Fibroblast of skin of right biceps (primary cell): ENCODE results near the gene WNT10A.
"Not testable (repeated sequence)": the region's sequence is repeated elsewhere in the genome, so short reads cannot be mapped to it uniquely, and the experiment has no call there.

ENCODE experiments used
- DNase-seq: peaks from one replicate; pipeline ENCODE4 v3.0.0-alpha.2; 2013

WNT10A gene

DNA sequence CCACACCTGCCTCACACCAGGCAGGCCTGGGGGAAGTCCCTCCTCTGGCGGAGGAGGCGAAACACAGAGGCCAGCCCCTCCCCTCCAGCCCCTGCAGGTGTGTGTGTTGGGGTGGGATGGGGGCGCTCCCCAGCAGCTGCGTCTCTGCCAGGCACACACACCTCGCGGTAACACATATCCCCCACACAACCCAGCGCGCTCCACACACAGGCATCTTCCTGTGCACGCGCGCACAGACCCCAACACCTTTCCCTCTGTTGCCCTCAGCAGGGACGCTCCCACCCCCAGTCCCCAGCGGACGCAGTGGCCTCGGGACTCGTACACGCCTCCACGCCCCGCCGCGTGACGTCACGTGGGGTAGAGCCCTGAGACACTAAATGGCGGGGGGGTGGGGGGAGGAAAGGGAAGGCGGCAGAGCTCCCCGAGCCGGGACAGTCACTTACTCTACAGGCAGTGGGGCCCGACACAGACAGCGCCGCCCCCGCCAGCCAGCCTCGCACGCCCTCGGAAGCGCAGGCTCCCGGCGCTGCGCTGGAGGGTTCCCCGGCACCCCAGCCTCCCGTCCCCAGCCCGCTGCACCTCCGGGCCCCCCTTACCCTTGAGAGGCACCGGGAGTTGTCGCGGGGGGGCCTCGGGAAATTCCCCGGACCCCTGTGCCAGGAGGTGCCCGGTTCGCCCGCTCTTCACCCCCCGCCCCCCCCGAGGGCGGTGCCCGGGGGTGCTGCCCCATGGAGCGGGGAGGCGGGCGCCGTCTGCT lies at the start of gene WNT10A:
Gene WNT10A (plus strand): TSS at position 751 of the 757 bp plus-strand sequence. CDS start 144 bp downstream, outside the sequence.
- no peak for DNase-seq

DNA sequence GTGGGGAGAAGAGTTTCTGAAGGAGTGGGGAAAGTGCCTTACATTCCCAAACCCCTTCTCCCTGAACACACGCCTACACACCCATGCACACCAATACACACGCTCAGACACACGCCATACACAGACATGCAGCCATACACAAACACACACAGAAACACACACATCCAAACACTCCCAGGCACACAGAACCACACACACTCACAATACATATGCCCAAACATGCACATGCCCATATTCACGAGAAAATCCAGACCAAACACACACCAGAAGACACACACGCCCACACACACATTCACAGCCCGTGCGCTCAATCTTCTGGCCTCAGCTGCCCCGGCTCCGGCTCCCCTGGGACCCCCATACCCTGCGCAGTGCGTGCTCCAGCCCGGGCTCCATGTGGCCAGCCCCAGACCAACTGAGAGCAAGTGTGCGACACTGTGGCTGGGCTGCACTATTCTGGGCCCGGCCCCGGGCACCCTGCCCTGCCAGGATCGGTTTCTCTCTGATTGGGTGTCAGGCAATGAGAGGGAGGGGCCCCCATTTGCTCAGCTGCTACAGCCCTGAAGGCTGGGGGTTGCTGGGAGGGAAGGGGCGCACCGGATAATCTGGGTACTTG lies 49.2 kb upstream of the WNT10A start, which contains the start of gene PRKAG3:
Gene PRKAG3 (minus strand): TSS at position 426 of the 613 bp plus-strand sequence.
- DNase-seq: no peak

DNA sequence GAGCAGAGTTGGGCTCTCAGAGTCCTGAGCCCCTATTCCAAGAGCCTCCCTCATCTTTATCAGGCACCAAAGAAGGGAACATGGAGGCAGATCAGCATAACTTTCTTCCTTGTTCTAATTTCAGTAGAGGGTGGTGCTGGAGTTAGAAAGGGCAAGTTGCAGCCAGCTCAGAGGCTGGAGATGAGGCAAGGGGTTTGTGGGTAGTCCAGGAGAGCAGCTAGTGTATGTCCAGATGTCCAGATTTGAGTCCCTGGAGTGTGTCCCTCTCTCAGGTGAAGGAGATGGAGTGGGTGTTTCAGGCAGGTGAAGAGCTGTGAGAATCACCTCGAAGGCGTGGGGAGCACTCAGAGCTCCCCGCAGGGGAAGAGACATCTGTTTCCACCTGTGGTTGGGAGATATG lies 48.6 kb upstream of the WNT10A start:
- DNase-seq: no peak

DNA sequence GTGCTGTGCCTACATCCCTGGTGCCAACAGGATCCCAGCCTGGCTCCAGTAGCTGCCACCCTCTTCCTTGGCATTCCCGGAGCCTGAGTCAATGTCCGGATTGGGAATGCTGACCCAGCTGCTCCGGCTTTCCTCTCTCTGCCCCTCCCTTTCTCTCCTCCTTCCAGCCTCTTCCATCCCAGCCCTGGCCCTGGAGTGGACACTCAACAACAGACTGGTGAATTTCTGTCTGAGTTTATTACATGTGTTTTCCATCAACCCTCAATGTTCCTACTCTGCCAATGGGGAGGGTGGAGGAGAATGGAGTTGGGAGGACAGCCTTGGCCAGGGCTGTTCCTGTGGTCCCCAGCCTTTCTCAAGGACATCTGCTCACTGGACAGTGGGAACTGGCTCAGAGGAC lies 48.1 kb upstream of the WNT10A start:
- DNase-seq: no peak

DNA sequence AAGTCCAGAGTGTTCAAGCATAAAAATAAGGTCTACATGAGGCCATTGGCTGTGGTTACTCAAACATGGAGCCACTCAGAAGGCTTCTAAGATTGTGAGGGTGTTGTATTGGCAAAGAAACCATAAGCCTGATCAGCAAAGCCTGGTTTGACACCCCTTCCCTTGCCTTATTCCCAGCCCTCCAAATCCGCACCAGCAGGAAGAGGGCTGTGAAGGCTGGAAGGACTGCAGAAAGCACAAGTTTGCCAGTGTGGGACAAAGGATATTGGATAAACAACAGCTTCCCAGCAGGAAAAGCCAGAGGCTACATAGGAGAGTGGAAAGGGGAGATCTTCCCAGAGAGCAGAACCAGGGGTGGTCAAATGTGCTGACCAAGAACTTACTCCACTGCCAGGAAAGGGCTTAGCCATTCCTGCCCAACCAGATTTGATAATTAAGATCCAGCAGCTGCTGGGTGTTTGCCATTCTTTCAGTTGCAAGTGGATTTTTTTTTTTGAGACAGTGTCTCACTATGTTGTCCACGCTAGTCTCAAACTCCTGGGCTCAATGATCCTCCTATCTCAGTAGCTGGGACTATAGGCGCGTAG lies 47.5 kb upstream of the WNT10A start:
- no peak for DNase-seq

DNA sequence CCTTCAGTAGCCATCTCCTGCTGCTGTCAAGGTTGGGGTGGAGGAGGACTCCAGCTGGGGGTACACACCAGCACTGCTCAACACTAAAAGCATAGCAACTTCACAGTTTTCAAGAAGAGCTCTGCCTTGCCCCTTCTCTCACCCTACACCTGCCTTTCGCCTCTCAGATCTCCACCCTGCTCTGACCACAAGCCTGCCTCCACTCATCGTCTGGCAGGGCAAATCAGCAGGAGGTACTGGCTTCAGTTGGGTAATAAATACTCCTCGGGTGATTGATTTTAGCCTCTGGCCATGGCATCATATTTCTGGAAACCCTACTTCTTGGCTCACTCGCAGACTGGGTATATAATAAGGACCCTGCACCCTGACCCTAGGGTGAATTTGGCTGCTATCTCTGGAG lies 46.0 kb upstream of the WNT10A start:
- DNase-seq: no peak

DNA sequence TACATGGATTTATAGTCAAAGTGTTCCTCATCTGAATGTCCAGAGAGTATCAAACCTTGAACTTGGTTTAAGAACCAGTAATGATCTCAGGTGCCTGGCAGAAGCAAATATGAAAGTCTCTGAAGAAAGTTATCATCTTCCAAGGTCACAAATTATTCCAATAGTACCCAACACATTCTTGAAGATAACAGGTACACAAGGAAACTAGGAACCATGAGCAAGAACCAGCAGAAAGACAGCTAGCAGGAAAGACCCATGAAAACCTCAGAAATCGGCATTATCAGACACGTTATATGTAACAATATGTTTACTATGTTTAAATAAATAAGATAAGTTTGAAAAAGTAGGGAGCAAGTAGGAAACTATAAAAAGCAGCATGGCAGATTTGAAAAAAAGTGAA lies 43.2 kb upstream of the WNT10A start:
- no peak for DNase-seq

DNA sequence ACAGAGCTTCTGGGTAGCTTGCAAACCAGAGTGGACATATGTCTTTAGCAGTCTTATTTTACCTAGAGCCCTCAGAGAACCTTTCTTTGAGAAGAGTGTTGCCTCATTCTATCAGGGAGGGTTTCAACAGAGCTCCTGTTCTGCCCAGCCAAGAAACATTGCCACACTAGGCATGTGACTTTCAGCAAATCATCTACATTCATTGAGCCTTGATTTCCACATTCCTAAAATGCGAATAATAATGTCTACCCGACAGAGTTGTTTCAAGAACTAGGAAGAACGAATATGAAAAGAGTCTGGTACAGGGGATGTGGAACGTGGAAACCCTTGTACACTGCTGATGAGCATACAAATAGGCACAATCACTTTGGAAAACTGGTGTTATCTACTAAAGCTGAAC lies 41.2 kb upstream of the WNT10A start:
- peak; percentile 65 for DNase-seq

DNA sequence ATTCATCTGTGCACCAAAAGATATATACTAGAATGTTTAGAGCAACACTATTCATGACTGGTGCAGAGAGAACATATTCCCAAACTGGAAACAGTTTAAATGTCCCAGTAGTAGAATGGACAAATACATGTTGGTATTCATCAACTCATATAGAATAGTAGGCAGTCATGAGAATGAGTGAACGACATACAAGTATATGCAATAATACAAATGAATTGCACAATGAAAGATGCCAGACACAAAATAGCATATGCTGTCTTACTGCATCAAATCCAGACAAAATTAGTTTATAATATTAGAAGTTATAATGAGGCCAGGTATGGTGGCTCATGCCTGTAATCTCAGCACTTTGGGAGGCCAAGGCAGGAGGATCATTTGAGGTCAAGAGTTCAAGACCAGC lies 40.8 kb upstream of the WNT10A start:
- no peak for DNase-seq

DNA sequence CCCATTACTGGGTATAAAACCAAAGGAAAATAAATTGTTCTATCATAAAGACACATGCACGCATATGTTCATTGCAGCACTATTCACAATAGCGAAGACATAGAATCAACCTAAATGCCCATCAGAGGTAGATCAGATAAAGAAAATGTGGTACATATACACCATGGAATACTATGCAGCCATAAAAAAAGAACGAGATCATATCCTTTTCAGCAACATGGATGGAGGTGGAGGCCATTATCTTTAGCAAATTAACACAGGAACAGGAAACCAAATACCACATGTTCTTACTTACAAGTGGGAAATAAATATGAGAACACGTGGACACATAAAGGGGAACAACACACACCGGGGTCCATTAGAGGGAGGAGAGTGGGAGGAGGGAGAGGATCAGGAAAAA lies 36.3 kb upstream of the WNT10A start:
- DNase-seq: not testable (repeated sequence)

DNA sequence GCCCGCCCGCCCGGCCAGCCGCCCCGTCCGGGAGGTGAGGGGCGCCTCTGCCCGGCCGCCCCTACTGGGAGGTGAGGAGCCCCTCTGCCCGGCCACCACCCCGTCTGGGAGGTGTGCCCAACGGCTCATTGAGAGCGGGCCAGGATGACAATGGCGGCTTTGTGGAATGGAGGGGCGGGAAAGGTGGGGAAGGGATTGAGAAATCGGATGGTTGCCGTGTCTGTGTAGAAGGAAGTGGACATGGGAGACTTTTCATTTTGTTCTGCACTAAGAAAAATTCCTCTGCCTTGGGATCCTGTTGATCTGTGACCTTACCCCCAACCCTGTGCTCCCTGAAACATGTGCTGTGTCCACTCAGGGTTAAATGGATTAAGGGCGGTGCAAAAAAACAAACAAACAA lies 33.7 kb upstream of the WNT10A start:
- DNase-seq: not testable (repeated sequence)

DNA sequence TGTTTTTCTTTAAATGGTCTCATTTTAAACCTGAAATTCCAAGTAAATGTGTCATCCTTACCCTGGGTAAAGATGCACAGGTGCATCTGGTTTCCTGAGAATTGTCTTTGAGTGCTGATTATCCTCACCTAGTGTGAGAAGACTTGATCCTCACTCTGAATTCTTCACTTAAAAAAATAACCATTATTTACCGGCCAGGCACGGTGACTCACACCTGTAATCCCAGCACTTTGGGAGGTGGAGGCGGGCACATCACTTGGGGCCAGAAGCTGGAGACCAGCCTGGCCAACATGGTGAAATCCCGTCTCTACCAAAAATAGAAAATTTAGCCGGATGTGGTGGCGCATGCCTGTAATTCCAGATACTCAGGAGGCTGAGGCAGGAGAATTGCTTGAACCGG lies 30.9 kb upstream of the WNT10A start:
- DNase-seq: no peak

DNA sequence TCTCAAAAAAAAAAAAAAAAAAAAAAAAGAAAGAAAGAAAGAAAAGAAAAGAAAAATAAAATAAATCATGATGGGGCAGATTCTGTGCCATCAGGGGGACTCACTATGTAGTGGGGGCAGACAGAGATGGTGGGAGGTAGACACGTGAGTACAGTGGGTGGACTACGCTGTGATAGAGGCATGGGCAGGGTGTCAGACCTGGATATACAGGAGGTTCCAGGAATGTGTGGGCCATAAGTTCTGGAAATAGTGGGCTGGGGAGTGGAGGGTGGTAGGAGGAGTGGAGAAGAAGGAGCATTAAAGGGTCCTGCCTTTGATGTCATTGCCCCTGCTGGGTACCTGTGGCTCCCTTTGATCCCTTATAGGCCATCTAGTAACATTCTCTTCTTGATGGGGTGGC lies 29.9 kb upstream of the WNT10A start:
- DNase-seq: no peak

DNA sequence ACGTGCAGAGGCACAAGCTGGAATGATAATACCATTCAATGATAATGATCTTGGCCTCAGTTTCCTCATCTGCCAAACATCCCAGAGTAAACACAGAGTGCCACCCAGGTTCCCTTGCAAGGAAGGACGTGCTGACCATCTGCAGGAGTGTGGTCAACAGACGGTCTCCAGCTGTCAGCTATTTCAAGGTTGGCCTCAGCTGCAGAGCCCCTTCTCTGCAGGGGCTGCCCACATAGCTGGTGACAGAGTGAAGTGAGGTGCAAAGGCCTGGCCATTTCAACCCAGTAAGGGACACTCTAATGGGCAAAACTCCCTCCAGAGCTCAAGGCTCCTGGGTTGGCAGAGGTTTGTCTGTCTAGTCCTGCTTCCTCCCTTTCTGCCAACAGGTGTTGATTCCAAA lies 29.4 kb upstream of the WNT10A start:
- no peak for DNase-seq

DNA sequence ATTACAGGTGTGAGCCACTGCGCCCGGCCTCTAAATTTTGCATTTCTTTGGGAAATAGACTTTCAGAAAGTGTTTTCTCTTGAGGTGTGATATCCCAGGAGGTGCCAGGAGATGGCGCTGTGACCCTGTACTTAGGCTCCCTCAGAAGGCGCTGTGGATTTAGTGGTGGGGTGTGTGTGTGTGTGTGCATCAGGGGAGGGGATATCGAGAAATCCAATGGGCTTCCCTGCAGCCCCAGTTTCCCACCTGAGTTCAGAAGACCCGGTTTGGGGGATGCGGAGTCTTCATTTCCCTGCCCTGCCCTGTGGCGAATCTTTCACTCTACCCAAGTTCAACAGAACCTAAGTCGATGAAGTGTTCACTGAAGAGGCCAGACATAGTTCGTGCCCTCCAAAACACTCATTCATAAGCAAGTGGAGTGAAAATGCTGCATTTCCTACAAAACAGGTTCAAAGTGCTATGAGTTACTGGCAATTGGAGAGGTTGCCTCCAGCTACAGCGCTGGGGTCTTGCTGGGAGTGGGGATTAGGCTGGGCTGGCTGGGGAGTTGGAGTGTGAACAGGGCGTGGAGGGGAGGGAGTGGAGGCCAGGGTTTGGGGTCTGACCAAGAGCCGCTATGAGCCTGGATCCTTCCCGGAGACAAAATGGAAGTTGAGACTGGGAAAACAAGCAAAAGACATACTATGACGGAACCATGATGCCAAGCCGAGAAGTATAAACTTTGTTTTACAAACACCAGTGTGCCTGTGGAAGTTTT lies 27.6 kb upstream of the WNT10A start:
- peak; percentile 56 for DNase-seq

DNA sequence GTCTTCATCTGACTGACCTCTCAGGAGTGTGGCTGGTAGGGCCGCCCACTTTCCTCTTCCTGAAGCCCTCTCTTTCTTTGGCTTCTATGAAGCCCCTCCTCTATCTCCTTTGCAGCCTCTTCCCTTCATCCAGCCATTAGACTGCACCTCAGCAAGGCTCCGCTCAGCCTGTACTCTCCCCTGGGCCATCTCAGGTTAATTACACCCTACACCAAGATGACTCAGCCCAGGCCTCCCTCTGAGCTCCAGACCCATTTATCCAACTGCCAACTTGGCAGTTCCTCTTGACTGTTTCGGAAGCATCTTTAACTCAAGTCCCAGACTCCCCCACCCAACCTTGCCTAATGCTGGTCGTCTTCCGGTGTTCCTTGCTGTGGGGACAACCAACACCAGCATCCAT lies 26.9 kb upstream of the WNT10A start:
- DNase-seq: peak; percentile 65

DNA sequence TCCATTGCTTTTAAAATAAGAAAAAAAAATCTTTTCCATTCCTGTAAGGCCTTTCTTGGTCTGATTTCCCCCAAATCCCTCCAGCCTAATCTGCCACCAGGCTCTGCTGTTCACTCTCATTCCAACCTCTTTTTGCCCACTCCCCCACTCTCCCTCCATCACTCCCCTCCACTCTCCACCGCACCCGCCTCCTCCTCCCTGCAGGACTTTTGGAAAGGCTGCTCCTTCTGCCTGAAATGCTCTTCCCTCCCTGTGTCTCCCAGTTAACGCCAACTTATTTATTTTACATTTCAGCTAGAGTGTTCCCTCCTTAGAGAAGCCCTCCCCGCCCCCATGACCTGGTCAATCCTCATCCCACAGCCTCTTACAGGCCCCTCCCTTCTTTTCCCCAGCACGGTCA lies 25.8 kb upstream of the WNT10A start:
- no peak for DNase-seq

DNA sequence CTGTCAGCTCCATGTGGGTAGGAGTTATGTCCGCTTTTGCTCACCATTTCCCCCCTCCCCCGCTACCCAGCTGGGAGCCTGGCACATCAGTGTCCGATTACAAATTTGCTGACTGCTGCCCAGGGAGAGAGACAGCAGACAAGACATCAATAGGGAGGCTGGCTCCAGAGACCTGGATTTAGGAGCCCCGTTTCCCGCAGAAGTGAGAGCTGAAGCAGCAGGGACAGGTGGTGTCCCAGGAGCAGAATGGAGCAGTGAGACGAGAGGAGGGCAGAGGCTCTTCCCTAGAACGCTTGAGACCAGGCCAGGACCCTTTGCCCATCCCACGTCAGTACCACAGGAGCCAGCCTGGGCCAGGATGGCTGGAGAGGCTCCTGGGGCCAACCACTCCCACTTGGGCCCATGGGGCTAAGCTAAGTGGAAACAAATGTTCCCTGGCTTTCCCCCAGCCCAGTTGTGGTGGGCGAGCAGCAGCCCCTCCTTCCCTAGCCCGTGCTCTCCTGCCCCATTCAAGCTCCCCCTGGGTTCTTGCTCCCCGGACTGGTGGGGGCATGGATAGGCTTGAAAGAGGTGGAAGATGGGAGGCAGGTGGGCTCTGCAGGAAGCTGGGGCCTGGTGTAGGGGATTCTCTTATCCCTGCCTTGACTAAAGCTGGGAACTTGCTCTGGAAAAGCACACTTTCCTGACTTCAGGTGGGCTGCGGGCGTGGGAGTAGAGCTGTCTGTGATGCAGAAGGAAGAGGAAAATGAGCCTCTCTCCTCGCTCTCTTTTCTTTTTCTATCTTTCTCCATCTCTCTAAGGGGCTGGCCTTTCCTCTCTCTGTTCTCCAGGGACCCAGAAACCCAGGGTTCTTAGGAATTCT lies 25.1 kb upstream of the WNT10A start:
- DNase-seq: no peak

DNA sequence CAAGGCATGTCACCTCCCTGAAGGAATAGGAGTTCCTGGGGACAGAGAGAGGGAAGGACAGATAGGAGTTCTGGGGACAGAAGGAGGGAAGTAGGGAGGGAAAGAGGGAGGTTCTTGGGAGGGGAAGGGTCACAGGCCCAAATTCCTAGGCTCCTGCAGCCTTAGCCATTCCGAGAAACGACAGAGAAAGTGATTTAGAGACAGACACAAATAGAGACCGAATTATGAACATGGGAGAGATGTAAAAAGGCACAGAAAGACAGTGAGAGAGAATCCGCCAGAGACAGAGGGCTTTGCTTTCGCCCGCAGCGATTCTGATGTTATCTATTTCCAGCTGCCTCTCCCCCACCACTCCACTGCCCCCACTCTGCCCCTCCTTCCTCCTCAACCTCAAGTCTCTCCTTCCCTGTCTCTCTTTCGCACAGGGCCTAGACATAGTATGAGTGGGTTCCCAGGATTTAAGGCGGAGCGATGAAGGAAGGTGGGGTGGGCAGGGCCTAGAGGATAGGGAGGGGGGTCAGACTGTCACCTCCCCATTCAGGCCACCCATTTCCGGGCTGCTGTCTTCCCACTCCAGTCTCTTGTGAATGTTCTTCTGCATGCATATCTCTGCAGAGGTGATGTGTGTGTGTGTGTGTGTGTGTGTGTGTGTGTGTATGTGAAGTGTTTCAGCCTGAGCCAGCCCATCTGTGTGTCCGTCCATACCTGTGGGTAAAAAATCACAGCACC lies 24.3 kb upstream of the WNT10A start:
- DNase-seq: peak; percentile 11

DNA sequence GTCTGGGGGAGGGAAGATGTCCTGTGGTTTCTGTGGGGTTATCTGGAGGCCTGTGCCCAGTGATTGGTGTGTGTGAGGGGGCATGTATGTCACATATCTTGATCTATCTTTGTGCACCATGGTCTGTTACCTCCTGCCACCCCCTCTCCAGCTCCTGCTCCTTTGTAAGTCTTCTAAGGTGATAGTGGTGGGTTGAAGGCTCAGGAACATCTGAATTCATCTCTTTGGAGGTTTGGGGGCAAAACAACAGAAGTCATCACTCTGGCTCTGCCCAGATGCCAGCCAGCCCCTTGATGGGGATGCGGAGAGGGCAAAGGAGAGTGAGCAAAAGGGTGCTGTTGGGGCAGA lies 23.8 kb upstream of the WNT10A start:
- no peak for DNase-seq

DNA sequence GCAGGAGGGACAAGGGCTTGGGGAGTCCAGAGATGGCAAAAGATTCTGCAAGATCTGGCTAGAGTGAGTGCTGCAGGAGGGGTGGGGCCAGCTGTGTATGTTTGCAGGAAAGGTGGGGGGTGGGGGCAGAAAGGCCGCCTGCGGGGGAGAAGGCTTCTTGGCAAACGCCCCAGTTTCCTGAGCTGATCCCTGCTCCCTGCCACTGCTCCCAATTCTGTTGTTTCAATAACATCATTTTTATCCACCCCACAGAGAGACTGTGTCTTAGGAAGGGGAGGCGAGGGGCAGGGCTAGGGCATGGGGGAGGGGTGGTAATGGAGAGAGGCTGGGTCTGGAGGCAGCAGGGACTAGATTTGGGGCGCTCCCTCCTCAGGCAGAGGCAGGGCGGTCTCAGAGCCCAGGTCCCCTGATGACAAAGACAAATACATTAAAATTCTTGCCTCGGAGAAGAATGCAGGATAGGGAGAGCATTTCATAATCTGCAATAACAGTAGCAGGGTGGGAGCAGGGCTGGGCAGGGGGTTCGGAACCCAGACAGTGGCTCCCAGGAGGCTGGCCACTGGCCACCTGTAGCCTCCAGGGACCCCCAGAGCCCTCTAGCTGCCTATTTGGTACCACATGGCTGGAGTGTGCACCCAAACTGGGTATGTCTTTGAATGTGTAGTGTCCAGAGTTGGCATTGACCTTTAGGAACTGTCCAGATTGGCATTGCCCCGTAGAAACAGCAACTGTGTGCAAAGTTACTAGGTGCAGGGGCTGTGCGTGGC lies 23.1 kb upstream of the WNT10A start:
- peak; percentile 52 for DNase-seq
